Stimulated activated naive CD8-positive, alpha-beta T cell treated with anti-CD3 and anti-CD28 coated beads, Interleukin-15, Interleukin-2, amounts not matched to agents 100 ng/mL and 50 ng/mL, for 24 hours (primary cell): ENCODE data around the gene SPEM3.

ENCODE experiments used
- H3K27ac Mint-ChIP-seq: one replicate; pipeline ENCODE4 v1.8.0; 2021; ENCODE audit warnings: mild to moderate bottlenecking, mixed read lengths
- H3K27me3 Mint-ChIP-seq: one replicate; pipeline ENCODE4 v1.8.0; 2021; ENCODE audit warnings: mixed read lengths
- H3K36me3 Mint-ChIP-seq: one replicate; pipeline ENCODE4 v1.8.0; 2021; ENCODE audit warnings: low read depth, mixed read lengths
- H3K4me1 Mint-ChIP-seq: one replicate; pipeline ENCODE4 v1.8.0; 2021; ENCODE audit warnings: low read depth, mixed read lengths
- H3K4me3 Mint-ChIP-seq: one replicate; pipeline ENCODE4 v1.8.0; 2021; ENCODE audit warnings: mild to moderate bottlenecking, mixed read lengths
- H3K9me3 Mint-ChIP-seq: one replicate; pipeline ENCODE4 v1.8.0; 2021; ENCODE audit warnings: mixed read lengths

SPEM3 gene

GRCh38 chr17:7394452-7395191 lies 34.0 kb upstream of the SPEM3 start, which contains the start of gene PLSCR3:
Gene PLSCR3 (minus strand): TSS chr17:7394525. CDS start chr17:7394110, 415 bp downstream.
- peaks cover 16% of the 10 kb centered on the region for H3K4me1 Mint-ChIP-seq
- no peaks in the 10 kb centered on the region for H3K9me3 Mint-ChIP-seq
- H3K27ac Mint-ChIP-seq = peak within 1 kb of the TSS; percentile 96
- H3K27me3 Mint-ChIP-seq = no peaks in the 10 kb centered on the region
- peaks cover 23% of the 10 kb centered on the region for H3K36me3 Mint-ChIP-seq
- peak within 1 kb of the TSS; percentile 93 for H3K4me3 Mint-ChIP-seq

- no peak overlapping the region for H3K27ac Mint-ChIP-seq
- H3K4me1 Mint-ChIP-seq = peaks cover 16% of the 10 kb centered on the region
- peak overlapping the region; percentile 27 for H3K4me3 Mint-ChIP-seq
- no peaks in the 10 kb centered on the region for H3K9me3 Mint-ChIP-seq
- peaks cover 10% of the 10 kb centered on the region for H3K36me3 Mint-ChIP-seq
- H3K27me3 Mint-ChIP-seq = no peaks in the 10 kb centered on the region
These were observed 32.5 kb upstream of the SPEM3 start for GRCh38 chr17:7396147-7396546.

GRCh38 chr17:7398612-7399011 lies 30.0 kb upstream of the SPEM3 start:
- no peaks in the 10 kb centered on the region for H3K27me3 Mint-ChIP-seq
- peaks cover 8% of the 10 kb centered on the region for H3K36me3 Mint-ChIP-seq
- peaks cover 16% of the 10 kb centered on the region for H3K4me1 Mint-ChIP-seq
- H3K27ac Mint-ChIP-seq = no peak overlapping the region
- no peak overlapping the region for H3K4me3 Mint-ChIP-seq
- H3K9me3 Mint-ChIP-seq = no peaks in the 10 kb centered on the region

- peaks cover 12% of the 10 kb centered on the region for H3K4me1 Mint-ChIP-seq
- no peaks in the 10 kb centered on the region for H3K9me3 Mint-ChIP-seq
- H3K27me3 Mint-ChIP-seq = no peaks in the 10 kb centered on the region
- peak overlapping the region; percentile 91 for H3K4me3 Mint-ChIP-seq
- H3K36me3 Mint-ChIP-seq = peaks cover 6% of the 10 kb centered on the region
- H3K27ac Mint-ChIP-seq = peak overlapping the region; percentile 18
These were observed 25.5 kb upstream of the SPEM3 start for GRCh38 chr17:7403043-7403726.

- peaks cover 6% of the 10 kb centered on the region for H3K36me3 Mint-ChIP-seq
These were observed 25.0 kb upstream of the SPEM3 start for GRCh38 chr17:7403727-7403976.

GRCh38 chr17:7403977-7404736 lies 24.5 kb upstream of the SPEM3 start, which contains the start of gene TMEM256:
Gene TMEM256 (minus strand): TSS chr17:7404097. CDS start chr17:7404084, 13 bp downstream.
- Mint-ChIP-seq H3K27me3 (no peaks in the 10 kb centered on the region), H3K4me1 (peaks cover 12% of the 10 kb centered on the region), H3K27ac (peak within 1 kb of the TSS; percentile 94), H3K4me3 (peak within 1 kb of the TSS; percentile 91), H3K36me3 (peaks cover 9% of the 10 kb centered on the region), H3K9me3 (no peaks in the 10 kb centered on the region)

More at GRCh38 chr17:7403727-7403976, 25.0 kb upstream of the SPEM3 start:
- no peaks in the 10 kb centered on the region for H3K27me3 Mint-ChIP-seq
- H3K9me3 Mint-ChIP-seq = no peaks in the 10 kb centered on the region
- peak overlapping the region; percentile 91 for H3K4me3 Mint-ChIP-seq
- peaks cover 12% of the 10 kb centered on the region for H3K4me1 Mint-ChIP-seq
- peak overlapping the region; percentile 94 for H3K27ac Mint-ChIP-seq

GRCh38 chr17:7404737-7405349 lies 23.8 kb upstream of the SPEM3 start:
- Mint-ChIP-seq H3K27me3 (no peaks in the 10 kb centered on the region), H3K36me3 (peaks cover 9% of the 10 kb centered on the region), H3K4me1 (peaks cover 12% of the 10 kb centered on the region)

GRCh38 chr17:7405350-7406234 lies 23.1 kb upstream of the SPEM3 start:
- Mint-ChIP-seq H3K9me3 (no peaks in the 10 kb centered on the region), H3K27ac (no peak overlapping the region), H3K36me3 (peaks cover 9% of the 10 kb centered on the region), H3K4me1 (peaks cover 12% of the 10 kb centered on the region), H3K4me3 (peak overlapping the region; percentile 76), H3K27me3 (no peaks in the 10 kb centered on the region)

More at GRCh38 chr17:7404737-7405349, 23.8 kb upstream of the SPEM3 start:
- Mint-ChIP-seq H3K9me3 (no peaks in the 10 kb centered on the region), H3K4me3 (peak overlapping the region; percentile 91), H3K27ac (peak overlapping the region; percentile 94)

GRCh38 chr17:7406235-7406825 lies 22.3 kb upstream of the SPEM3 start:
- Mint-ChIP-seq H3K36me3 (peaks cover 9% of the 10 kb centered on the region), H3K4me3 (peak overlapping the region; percentile 5), H3K27me3 (no peaks in the 10 kb centered on the region), H3K4me1 (peaks cover 12% of the 10 kb centered on the region), H3K27ac (no peak overlapping the region), H3K9me3 (no peaks in the 10 kb centered on the region)

- Mint-ChIP-seq H3K27ac (no peak overlapping the region), H3K9me3 (no peaks in the 10 kb centered on the region), H3K27me3 (no peaks in the 10 kb centered on the region), H3K36me3 (peaks cover 4% of the 10 kb centered on the region), H3K4me3 (no peak overlapping the region), H3K4me1 (peaks cover 12% of the 10 kb centered on the region)
These were observed 21.6 kb upstream of the SPEM3 start for GRCh38 chr17:7407082-7407481.

GRCh38 chr17:7407485-7408251 lies 21.0 kb upstream of the SPEM3 start, which contains the start of gene NLGN2:
Gene NLGN2 (plus strand): TSS chr17:7407845. CDS start chr17:7408256, 411 bp downstream.
- peak within 1 kb of the TSS; percentile 55 for H3K27ac Mint-ChIP-seq
- H3K36me3 Mint-ChIP-seq = peaks cover 4% of the 10 kb centered on the region
- peaks cover 12% of the 10 kb centered on the region for H3K4me1 Mint-ChIP-seq

GRCh38 chr17:7408252-7408727 lies 20.4 kb upstream of the SPEM3 start:
- H3K27ac Mint-ChIP-seq = peak overlapping the region; percentile 40
- H3K9me3 Mint-ChIP-seq = no peaks in the 10 kb centered on the region
- H3K4me3 Mint-ChIP-seq = no peak overlapping the region

More at GRCh38 chr17:7407485-7408251, 21.0 kb upstream of the SPEM3 start, which contains the start of gene NLGN2:
- Mint-ChIP-seq H3K27me3 (no peaks in the 10 kb centered on the region), H3K9me3 (no peaks in the 10 kb centered on the region), H3K4me3 (peak within 1 kb of the TSS; percentile 45)

GRCh38 chr17:7408863-7409262 lies 19.8 kb upstream of the SPEM3 start:
- H3K4me3 Mint-ChIP-seq = no peak overlapping the region
- peaks cover 4% of the 10 kb centered on the region for H3K36me3 Mint-ChIP-seq
- H3K27ac Mint-ChIP-seq = peak overlapping the region; percentile 61
- peaks cover 5% of the 10 kb centered on the region for H3K4me1 Mint-ChIP-seq
- no peaks in the 10 kb centered on the region for H3K9me3 Mint-ChIP-seq
- H3K27me3 Mint-ChIP-seq = no peaks in the 10 kb centered on the region

More at GRCh38 chr17:7408252-7408727, 20.4 kb upstream of the SPEM3 start:
- Mint-ChIP-seq H3K36me3 (peaks cover 4% of the 10 kb centered on the region), H3K4me1 (peaks cover 6% of the 10 kb centered on the region), H3K27me3 (no peaks in the 10 kb centered on the region)
